C4-2B (cell line): Measurements from ENCODE around the gene MYH6.

Experiments
- ZFX ChIP-seq: fragments of 450-650 bp; IDR thresholded peaks from 2 replicates; pipeline ENCODE4 v1.6.1; 2017
- TF ChIP-seq, protein P1 (sequence below): fragments of 450-650 bp; conservative IDR thresholded peaks from 2 replicates; pipeline ENCODE4 v1.5.1; 2017; ENCODE audit warnings: mild to moderate bottlenecking

DNA sequence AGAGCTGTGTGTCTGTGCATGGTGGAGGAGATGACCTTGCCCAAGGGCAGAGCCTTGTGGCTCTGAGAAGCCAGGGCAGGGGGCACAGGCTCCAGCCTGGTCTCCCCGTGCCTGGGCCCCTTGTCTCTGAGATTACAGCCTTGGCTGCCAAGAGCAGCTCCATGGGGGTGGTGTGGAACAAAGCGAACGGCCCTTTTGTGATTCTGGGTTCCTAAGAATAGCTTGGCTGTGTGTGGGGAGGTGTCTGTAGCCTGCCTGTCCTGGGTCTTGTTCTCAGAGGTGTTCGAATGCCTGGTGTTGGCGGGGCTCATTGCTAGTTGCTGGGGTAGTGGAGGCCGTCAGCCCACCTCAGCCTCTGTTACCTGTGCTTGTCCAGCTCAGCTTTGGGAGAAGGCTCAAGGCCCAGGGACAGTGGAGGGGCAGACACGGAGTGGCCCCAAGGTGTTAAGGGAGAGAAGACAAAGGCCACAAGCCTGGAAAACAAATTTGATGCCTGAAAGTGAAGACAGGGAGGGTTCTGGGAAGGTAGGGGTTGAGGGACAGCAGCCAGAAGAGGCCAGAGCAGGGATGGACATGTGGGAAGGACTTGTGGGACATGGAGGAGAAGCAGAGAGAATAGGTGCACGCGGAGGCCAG is 34.8 kb upstream of the MYH6 start:
- TF ChIP-seq, protein P1, sequence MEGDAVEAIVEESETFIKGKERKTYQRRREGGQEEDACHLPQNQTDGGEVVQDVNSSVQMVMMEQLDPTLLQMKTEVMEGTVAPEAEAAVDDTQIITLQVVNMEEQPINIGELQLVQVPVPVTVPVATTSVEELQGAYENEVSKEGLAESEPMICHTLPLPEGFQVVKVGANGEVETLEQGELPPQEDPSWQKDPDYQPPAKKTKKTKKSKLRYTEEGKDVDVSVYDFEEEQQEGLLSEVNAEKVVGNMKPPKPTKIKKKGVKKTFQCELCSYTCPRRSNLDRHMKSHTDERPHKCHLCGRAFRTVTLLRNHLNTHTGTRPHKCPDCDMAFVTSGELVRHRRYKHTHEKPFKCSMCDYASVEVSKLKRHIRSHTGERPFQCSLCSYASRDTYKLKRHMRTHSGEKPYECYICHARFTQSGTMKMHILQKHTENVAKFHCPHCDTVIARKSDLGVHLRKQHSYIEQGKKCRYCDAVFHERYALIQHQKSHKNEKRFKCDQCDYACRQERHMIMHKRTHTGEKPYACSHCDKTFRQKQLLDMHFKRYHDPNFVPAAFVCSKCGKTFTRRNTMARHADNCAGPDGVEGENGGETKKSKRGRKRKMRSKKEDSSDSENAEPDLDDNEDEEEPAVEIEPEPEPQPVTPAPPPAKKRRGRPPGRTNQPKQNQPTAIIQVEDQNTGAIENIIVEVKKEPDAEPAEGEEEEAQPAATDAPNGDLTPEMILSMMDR = no peak
- TF ChIP-seq ZFX = no peak
